Right hindlimb (tissue), 1 donor: ENCODE data around the gene GATD1.
A peak's percentile ranks its signal among the peaks of the same experiment; 100 is the strongest.

Source experiments
- DNase-seq: peaks from one replicate; pipeline ENCODE4 v3.0.0-alpha.2; 2018

Gene GATD1

GRCh38 chr11:776561-777287 is 563 bp downstream of the GATD1 start:
- no peak for DNase-seq

- DNase-seq, result no peak
Measured at GRCh38 chr11:776263-776560, 1.1 kb downstream of the GATD1 start.

- no peak for DNase-seq
Measured at GRCh38 chr11:774873-775592, 2.3 kb downstream of the GATD1 start.

GRCh38 chr11:773830-774229 is 3.5 kb downstream of the GATD1 start:
- DNase-seq, result no peak

- DNase-seq, result no peak
Measured at GRCh38 chr11:773425-773824, 3.9 kb downstream of the GATD1 start.

- no peak for DNase-seq
Measured at GRCh38 chr11:772429-773390, 4.6 kb downstream of the GATD1 start.

GRCh38 chr11:771617-772204 is 5.6 kb downstream of the GATD1 start:
- DNase-seq, result no peak

GRCh38 chr11:770642-771616 is 6.4 kb downstream of the GATD1 start:
- DNase-seq, result no peak

GRCh38 chr11:769887-770641 is 7.2 kb downstream of the GATD1 start:
- DNase-seq, result no peak

- DNase-seq, result no peak
Measured at GRCh38 chr11:767238-767637, 10.0 kb downstream of the GATD1 start.

GRCh38 chr11:766936-767210 is 10.4 kb downstream of the GATD1 start:
- DNase-seq, result no peak

GRCh38 chr11:766106-766935 is 11.0 kb downstream of the GATD1 start:
- no peak for DNase-seq

GRCh38 chr11:765802-766091 is 11.5 kb downstream of the GATD1 start:
- DNase-seq, result no peak

GRCh38 chr11:765025-765801 is 12.1 kb downstream of the GATD1 start:
- peak; percentile 53 for DNase-seq

GRCh38 chr11:764322-765024 is 12.8 kb downstream of the GATD1 start:
- no peak for DNase-seq

- no peak for DNase-seq
Measured at GRCh38 chr11:763549-764321, 13.6 kb downstream of the GATD1 start.

GRCh38 chr11:763073-763463 is 14.2 kb downstream of the GATD1 start:
- no peak for DNase-seq

GRCh38 chr11:762421-763072 is 14.7 kb downstream of the GATD1 start:
- peak; percentile 36 for DNase-seq
